GM21381 (cell line): ENCODE measurements around the gene MICU1.
"Not testable (repeated sequence)": the region's sequence is repeated elsewhere in the genome, so short reads cannot be mapped to it uniquely, and the experiment has no call there.

Source experiments
- ATAC-seq: cut with Tn5 transposase; IDR thresholded peaks from one replicate; pipeline ENCODE4 v1.9.1; 2021; ENCODE audit warnings: mild to moderate bottlenecking, moderate library complexity; ENCODE audit not compliant: unreplicated experiment

Gene MICU1

DNA sequence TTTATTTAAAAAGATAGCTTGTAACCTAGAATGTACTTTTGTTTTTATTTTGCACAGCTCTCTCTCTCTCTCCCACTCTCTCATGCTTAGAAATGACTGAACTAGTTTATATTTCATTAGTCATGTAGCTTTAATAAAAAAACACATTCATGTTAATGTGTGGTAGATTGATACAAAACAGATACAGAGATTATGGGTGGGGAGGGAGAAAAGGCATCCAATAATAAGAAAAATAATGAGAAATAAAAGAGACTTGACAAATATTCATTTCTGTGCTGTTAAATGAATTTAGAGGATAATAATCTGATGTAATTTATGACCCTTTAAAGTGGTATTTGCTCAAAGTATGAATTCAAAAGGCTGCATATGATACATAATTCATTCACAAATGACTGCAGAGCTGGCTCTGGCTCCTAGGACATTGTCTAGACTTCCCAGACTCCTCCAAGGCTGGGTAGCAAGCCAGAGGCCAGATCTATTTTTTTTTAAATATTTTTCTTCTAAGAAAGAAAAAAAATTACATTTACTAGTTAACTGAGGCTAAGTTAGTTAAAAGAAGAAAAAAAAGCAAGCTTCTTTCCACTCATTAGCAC lies 165.5 kb downstream of the MICU1 start:
- no peak for ATAC-seq

DNA sequence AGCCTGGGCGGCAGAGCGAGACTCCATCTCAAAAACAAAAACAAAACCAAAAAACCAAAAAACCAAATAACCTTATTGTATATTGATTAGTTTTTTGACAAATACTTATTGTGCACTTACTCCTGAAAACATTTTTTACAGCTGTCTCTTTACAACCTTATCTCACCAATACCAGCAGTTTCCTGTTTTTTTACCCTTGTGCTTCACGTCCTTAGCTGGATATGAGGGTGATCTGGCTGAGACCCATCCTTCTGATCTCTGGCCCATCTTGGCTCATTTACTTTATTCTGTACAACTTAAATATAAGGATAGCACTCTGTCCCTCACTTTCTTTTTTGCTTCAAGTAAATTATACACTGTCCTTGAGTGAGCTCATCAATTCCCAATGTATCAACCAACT lies 166.6 kb downstream of the MICU1 start:
- no peak for ATAC-seq

DNA sequence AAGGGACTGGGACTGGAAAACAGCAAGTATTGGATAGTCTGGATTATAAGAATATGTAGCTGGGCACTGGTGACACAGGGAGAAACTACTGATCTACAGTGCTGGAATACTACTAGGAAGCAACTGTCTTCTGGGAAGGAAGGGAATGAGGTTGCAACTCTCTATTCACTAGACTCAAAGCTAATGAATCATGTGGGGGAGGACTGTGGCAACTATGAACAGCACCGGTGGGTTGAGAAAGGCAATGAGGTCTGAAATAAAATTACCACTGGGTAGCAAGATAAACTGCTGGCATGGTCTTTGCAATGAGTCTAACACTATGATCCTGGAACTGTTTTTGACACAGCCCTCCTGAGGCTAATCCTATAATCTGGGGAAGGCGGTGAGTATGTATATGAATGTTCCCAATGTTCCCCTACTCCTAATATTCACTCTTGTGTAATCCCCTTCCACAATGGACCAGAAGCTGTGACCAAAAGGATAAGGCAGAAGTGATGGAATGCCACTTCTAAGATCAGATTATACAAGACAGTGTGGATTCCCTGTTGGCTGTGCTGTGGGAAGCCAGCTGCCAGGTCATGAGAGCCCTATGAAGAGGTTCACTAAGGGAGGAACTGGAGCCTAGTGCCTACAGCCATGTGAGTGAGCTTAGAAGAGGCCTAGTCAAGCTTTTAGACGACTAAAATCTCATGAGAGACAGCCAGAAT lies 169.8 kb downstream of the MICU1 start:
- no peak for ATAC-seq

DNA sequence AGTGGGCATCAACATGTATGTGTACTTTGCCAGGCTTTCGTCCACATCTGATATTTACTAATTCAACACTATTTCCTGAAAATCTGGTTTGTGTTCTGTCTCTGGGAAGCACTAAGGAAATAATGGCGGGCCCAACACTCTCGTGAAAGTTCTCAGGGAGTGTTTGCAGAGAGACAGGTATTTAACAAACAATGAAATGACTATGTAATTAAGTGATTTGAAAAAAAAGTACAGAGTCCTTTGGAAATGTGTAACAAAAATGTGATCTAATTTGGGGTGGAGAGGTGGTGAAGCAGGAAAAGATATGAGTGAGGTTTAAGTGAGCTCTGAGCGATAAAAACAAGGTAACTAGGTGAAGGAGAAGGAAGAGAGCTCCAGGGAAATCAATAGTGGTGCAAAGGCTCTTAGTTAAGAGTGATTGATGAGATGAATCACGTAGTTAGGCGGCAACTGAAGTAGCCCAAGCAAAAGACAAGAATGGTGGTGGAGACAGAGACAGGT lies 175.9 kb downstream of the MICU1 start:
- no peak for ATAC-seq

DNA sequence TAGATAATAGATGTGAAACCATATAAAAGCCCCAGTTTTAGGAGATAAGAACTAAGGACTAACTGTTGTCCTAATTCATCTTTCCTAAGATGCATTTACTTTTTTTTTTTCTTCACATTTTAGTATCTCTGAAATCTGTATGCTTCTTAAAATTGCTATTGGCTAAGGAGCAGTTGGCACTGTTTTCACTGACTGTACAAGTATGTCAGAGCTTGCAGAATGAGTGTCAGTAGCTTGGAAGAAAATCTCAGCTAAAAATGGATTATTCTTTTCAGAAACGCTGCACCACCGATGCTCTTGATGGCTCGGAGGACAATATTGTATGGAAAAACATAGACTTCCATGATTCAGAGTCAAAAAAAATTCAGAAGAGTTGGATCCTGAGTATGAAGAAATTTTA lies 180.0 kb downstream of the MICU1 start:
- ATAC-seq: no peak

DNA sequence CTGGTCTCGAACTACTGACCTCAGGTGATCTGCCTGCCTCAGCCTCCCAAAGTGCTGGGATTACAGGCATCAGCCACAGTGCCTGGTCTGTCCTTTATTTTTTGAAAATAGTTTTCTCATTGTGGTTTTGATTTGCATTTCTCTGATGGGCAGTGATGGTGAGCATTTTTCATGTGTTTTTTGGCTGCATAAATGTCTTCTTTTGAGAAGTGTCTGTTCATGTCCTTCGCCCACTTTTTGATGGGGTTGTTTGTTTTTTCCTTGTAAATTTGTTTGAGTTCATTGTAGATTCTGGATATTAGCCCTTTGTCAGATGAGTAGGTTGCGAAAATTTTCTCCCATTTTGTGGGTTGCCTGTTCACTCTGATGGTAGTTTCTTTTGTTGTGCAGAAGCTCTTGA lies 182.9 kb downstream of the MICU1 start:
- not testable (repeated sequence) for ATAC-seq

DNA sequence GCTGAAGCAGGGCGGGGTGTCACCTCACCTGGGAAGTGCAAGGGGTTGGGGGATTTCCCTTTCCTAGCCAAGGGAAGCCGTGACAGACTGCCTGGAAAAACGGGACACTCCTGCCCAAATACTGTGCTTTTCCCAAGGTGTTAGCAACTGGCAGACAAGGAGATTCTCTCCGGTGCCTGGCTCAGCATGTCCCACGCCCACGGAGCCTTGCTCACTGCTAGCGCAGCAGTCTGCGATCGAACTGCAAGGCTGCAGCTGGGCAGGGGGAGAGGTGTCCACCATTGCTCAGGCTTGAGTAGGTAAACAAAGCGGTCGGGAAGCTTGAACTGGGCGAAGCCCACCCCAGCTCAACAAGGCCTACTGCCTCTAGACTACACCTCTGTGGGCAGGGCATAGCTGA lies 190.3 kb downstream of the MICU1 start:
- ATAC-seq: no peak

DNA sequence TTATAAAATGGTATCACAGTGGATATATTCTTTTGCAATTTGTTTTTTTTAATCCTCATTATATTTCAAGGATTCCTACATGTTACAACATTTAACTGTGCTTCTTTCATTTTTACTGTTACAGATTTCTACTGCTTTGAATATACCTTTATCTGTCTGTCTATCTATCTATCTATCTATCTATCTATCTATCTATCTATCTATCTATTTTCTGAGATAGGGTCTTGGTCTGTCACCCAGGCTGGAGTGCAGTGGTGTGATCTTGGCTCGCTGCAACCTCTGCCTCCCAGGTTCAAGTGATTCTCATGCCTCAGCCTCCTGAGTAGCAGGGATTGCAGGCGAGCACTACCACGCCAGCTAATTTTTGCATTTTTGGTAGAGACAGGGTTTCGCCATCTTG lies 194.9 kb downstream of the MICU1 start:
- not testable (repeated sequence) for ATAC-seq

DNA sequence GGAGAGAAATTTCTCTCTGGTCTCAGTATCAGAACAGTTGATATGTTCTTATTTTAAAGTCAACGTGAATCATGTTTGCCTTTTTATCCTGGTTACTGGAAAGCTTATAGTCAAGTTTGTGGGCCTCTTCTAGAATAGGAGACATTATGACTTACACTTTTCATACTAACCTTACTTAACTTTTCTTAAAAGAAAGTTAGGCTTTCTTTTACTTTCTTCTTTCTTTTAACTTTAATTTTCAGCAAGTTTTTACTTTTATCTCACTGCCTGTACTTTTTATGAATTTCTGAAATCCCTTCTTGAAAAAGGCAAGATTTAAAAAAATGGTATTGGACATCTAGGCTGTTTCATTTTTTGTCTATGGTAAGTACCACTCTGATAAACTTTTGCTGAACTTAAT lies 195.9 kb downstream of the MICU1 start:
- no peak for ATAC-seq

DNA sequence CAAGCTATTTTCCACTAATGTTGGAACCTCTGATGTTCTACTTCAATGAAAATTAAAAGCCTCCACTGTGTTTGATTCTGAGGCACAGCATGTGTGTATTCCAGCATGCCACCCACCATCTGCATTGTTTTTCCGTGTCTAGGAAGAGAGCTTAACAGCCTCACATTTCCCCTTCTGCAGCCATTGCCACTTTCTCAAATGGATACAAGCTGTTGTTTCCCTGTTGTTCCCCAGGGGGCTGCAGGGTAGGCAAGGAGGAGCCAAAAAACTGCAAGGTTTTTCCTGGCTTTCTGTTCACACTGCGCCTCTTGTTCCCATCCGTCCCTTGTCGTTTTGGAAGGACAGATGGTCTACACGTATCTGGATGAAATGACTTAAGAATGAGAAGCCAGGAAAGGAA lies 198.9 kb downstream of the MICU1 start:
- no peak for ATAC-seq

DNA sequence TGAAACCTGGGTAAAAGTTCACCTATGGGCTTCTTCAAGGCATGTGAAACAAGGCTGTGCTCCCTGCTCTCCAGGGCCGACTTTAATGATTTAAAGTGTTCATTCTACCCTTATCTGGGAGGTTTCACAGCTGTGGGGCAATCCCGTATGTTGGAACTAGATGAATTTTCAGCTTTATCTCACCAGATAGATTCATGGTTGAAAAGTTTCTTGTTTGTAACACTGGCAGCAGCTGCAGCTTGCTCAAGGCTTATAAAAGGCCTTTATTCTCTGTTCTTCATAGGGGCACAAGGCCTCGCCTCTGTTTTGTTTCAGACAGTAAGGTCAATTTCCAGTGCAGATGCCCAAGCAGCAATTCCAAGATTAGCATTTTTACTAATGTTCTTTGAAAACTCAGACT lies 200.7 kb downstream of the MICU1 start:
- ATAC-seq: no peak

DNA sequence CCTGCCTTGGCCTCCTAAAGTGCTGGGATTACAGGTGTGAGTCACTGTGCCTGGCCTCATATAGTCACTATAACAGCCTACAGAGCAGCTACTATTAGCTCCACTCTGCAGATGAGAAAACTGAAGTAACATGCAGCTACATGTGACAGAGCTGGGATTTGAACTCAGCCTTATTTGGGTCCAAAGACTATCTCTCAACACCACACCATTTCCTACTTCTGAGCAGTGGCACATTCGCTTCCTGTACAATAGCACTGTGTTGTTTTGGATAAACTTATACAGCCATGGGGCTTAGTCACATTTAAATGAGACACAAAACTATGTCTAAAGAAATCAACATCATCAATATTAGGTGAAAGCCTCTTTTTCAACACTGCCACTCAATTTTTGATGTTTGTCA lies 201.3 kb downstream of the MICU1 start:
- no peak for ATAC-seq

DNA sequence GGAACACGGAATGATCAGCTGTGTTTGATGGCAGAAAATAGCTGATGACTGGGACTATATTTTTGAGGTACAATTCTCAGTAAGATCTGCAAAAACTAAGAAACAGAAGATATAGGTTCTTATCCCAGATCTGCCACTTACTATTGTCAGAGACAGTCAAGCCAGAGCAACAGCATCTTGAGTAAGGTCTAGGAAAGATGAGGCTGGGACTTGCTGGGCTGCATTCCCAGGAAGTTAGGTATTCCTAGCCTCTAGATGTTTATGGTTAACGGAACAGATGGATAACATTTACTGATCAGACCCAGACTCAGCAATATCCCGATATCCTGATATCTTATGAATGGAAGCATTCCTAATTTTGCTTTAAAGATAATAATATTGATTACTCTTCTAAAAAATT lies 202.5 kb downstream of the MICU1 start:
- ATAC-seq: no peak

DNA sequence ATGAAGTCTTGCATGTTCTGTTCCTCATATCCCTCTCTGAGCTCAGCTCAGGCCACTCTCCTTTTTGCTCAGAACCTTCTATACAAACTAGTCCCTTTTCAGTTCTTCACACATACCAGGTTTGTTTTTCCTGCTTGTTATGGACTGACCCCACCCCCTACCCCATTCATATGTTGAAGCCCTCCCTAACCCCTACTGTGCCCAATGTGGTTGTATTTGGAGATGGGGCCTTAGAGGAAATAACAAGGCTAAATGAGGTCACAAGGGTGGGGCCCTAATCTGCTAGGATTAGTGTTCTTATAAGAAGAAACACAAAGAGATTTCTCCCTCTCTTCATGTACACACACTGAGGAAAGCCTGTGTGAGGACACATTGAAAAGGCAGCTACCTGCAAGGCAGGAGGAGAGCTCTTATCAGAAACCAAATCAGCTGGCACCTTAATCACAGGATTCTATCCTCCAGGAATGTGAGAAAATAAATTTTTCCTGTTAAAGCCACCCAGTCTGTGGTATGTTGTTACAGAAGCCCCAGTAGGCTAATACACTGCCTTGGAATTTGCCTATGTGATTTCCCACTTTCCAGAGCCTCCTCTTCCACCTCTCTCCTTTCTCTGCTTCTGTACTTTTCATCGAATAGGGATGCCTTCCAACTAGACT lies 203.9 kb downstream of the MICU1 start:
- ATAC-seq: no peak

DNA sequence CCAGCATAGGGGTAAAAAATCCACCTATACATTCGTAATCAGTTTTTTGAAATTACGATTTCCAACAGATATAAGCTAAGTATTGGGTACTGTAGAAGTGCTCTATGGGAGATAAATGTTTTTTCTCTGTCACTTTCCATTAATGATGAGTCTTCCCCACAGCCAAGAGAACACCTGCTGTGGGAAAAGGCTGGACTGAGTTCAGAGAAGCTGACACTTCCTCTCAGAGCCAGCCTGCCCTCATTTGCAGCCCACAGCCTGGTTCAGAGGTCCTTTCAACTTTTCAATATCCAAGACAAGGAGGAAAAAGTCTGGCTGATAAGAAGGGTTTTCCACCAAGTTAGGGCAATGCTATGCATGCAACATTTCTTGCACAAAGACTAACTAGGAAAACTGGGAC lies 206.6 kb downstream of the MICU1 start:
- ATAC-seq: no peak

DNA sequence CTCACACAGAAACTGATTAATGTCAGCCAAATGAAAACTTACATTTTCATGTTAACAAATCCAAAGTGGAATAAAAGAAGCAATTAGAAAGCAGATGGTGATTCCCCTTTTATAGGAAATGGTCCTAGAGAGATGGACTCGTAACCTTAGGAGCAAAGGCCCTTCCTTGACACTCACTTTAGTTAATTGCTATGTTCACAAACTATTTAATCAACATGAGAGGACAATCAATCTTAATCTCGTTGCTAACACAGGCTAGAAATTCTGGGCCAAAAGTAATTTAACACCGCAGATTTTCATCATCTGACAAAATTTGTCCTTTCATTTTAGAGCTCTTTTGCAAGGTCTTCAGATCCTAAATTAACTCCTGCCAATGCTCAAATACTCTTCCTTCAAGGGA lies 207.2 kb downstream of the MICU1 start:
- ATAC-seq: no peak

DNA sequence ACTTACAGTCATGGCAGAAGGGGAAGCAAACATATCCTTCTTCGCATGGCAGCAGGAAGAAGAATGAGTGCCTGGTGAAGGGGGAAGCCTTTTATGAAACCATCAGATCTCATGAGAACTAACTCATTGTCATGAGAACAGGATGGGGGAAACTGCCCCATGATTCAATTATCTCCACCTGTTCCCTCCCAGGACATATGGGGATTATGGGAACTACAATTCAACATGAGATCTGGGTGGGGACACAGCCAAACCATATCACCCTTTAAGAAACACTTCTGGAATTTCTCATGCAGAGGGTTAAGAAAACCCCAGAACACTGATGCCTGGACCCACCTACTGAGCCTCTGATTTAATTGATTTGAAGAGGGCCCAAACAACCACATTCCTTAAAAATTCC lies 207.9 kb downstream of the MICU1 start:
- no peak for ATAC-seq

DNA sequence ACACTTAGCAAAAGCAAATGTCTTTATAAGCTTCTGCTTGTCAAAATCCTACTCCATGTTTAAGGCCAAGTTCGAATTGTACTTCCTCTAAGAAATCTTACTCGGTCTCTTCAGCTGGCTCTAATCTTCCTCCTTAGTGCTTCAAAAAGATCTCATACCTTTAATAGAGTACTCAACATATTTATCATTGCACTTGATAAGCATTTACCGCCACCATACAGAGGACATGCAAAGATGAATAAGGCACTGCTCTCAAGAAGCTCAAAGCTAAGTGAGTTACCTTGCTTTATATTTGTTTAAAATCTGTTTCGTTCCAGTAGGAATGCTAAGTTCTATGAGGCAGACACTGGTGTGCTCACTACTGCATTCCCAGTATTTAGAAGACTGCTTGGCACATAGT lies 209.2 kb downstream of the MICU1 start:
- ATAC-seq: no peak

DNA sequence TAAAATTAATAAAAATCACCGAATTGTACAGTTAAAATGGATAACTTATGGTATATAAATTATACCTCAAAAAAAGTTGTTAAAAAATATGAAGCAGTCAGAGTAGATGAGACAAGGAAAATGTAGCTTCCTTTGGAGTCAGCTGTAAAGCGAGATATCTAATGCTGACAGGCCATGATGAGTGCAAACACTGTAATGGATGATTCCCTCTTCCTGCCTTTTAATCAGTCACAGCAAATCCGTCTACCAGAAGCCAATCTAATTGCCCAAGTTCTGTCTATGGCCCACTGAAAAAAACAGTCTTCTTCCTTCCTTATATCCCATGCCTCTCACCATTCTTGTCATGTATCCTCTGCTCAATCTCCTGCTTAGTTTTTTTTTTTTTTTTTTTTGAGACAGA lies 211.2 kb downstream of the MICU1 start:
- ATAC-seq: no peak

DNA sequence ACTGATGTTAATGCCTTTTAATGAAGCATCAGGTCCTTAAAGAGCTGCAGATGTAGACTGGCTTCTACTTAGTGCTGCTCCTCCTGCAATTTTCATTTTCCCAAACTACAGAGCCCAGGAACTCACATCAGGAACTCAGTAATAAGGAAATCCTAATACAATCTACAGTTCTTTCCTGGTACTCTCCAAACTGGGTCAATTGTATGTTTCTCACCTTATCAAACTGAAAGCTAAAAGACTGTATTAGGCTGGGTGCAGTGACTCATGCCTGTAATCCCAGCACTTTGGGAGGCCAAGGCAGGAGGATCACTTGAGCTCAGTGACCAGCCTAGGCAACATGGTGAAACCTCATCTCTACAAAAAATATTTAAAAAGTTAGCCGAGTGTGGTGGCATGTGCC lies 216.7 kb downstream of the MICU1 start:
- ATAC-seq: no peak

DNA sequence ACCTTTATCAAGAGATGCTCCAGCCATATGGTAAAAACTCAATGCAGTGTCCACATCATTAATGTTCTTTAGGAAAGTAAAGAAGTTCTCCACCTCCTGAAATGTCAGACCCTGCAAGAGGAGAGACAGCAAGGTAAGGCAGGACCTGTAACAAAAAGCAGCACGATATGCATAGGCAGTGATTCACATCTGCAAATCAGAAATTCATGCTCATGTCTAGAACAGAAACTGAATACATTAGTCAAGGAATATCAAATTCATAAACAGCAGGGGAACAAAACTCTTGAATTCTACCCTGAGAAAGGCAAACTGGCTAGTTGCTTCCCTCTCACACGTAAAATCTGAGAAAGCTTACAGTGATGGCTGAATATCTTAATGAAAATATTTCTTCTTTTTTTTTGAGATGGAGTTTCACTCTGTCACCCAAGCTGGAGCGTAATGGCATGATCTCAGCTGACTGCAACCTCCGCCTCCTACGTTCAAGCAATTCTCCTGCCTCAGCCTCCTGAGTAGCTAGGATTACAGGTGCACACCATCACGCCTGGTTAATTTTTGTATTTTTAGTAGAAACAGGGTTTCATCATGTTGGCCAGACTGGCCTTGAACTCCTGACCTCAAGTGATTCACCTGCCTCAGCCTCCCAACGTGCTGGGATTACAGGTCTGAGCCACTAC lies 217.8 kb downstream of the MICU1 start:
- no peak for ATAC-seq

DNA sequence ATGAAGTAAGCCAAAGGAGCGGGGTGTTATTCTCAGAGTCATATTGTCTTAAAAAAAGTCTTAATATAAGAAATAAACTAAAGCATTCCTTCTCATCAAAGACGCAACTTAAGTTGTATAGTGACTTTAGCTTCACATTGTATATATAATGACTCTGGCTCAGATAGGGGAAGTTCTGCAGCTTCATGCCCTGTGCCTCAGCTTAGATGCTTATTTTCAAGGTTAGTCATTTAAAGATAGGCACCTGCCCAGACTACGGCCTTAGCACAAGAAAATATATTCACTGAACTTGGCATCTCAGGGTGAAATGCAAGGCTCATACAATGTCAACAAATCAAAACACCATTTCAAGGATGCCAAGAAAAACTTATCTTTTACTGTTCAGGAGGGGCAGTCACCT lies 218.4 kb downstream of the MICU1 start:
- ATAC-seq: no peak
